HG03442 (cell line): ENCODE results near the gene SLC12A7.
"Not testable (repeated sequence)": the region's sequence is repeated elsewhere in the genome, so short reads cannot be mapped to it uniquely, and the experiment has no call there.

ENCODE experiments used
- ATAC-seq: cut with Tn5 transposase; IDR thresholded peaks from one replicate; pipeline ENCODE4 v1.9.1; 2021; ENCODE audit warnings: mild to moderate bottlenecking, moderate library complexity; ENCODE audit not compliant: unreplicated experiment

Gene SLC12A7

DNA sequence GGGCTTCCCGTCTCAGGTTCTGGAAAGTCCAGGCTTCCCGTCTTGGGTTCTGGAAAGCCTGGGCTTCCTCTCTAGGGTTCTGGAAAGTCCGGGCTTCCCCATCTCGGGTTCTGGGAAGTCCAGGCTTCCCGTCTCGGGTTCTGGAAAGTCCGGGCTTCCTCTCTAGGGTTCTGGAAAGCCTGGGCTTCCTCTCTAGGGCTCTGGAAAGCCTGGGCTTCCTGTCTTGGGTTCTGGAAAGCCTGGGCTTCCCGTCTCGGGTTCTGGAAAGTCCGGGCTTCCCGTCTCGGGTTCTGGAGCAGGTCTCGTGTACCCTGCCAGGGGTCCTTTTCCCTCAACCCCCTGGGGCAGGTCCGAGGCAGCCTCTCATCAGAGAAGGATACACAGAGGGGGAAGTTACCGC, 28.8 kb downstream of the SLC12A7 start:
- not testable (repeated sequence) for ATAC-seq

DNA sequence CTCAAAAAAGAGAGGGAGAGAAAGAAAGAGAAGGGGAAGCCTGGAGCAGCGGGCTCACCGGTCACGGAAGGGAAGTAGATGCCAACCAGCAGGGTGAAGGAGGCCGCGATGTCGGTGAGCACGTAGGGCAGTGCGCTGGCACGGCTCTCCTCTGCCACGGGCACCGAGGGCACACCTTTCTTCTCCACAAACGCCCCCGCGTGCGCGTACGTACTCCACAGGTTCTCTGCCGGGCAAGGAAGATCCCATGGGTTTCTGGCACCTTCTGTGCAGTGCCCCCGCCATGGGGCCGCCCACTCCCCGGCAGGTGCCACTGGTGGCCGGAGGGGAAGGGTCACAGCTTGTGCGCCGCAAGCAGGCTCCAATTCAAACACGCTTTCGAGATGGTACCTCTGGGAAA, 30.3 kb downstream of the SLC12A7 start:
- ATAC-seq = no peak

GRCh38 chr5:1080432-1080831, 31.4 kb downstream of the SLC12A7 start:
- no peak for ATAC-seq

- ATAC-seq = no peak
Observed at GRCh38 chr5:1079961-1080360, 31.9 kb downstream of the SLC12A7 start.

DNA sequence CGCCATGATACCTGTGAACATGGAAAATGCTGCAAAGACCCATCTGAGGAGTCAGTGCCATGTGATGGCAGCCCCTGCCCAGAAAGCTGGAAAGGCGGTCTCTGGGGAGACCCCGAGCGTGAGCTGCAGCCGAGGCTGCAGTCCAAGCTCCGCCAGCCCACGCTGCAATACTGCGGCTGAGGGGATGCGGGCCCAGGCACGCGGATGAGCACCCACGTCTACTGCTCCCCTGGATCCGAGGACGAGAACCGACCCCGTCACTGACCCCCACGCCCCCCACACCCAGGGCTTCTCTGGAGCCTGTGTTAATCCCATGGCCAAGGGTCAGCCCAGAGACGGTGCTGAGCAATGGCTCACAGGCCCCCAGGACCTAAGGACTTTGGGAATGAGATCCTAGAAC, 32.4 kb downstream of the SLC12A7 start:
- no peak for ATAC-seq

DNA sequence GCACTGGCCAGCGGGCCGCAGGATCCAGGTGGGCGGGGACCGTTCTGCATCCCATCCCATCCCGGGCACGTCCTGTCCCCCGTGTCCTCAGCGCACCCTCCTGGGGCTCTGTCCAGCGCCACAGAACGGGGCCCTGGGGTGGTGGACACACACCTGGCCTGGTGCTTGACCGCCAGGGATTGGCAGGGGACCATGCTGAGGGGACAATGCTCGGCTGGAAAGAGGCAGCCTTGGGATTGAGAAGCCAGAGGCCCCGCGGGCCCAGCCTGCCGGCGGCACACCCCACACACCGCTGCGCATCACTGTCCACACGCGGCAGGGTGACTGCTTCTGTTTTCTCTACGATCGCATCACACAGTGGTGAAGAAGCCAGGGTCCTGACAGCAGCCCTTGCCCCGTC, 33.0 kb downstream of the SLC12A7 start:
- no peak for ATAC-seq

DNA sequence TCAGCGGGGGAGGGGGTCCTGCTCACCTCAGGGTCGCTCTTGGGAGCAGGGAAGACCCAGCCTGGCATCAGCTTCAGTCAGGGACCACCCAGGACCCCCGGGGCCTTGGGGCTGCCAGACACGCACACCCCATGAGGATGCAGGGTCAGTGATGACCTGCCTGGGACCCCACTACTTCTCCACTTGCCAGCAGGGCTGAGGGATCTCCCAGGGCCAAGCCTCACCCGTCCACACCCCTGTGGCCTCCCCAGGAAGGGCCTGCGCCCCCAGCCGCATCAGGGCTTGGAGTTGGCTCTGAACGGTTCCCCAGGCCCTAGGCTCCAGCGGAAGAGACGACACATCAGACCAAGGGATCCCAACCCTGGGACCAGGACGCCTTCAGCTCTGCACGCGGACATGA, 33.7 kb downstream of the SLC12A7 start:
- no peak for ATAC-seq

DNA sequence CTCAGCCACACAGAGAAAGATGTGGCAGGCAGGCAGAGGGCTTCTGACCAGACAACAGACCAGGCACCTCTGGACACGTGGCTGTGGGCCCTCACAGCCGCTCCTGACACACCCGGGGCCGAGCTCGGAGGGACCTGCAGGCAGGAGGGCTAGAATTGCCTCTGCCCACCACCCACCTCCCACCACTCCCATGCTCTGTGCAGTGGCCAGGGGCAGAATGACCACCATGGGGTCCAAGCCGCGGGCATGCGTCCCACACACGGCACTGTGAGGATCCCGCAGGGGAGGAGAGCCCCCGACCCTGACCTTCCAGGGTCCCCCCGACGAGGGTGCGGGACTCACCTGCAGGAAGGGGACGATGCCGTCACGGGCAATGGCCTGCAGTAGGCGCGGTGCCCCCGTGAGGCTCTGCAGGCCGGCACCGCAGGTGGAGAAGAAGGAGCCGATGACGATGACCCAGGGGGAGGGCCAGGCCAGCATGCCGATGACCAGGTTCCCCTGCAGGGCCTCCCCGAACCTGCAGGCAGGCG, 34.3 kb downstream of the SLC12A7 start:
- ATAC-seq = no peak

DNA sequence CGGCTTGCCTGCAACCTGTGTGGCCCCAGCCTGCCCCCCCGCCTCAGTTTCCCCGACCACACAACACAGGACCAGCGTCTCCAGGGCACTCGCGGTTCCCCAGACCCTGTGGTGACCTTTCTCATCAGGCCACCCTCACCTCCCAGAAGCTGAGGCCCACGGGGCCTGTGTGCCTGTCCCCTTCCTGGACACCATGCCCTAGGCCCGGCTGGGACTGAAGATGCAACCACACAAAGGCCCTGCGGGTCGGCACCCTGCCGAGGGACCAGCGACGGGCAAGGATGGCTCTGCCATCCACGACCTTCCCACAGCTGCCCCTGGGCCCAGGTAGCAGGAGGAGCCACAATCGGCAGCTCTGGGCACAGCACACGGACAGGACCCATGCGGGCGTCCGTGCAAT, 34.8 kb downstream of the SLC12A7 start:
- no peak for ATAC-seq

GRCh38 chr5:1076406-1076805, 35.5 kb downstream of the SLC12A7 start:
- no peak for ATAC-seq

DNA sequence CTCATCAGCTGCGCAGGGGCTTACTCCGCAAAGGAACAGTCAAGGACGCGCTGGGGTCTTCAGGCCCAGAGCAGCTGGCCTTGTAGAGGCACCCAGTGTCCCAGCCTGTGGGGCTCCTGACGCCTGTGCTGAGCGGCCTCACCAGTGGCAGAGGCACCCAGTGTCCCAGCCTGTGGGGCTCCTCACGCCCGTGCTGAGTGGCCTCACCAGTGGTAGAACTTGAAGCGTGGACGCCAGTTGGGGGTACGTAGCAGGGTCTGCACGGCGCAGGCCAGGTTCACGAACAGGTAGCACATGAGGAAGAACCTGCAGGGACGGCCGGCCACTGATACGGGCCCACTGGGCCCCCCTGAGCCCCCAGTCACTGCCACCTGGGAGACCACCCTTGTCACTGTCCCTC, 35.9 kb downstream of the SLC12A7 start:
- no peak for ATAC-seq

DNA sequence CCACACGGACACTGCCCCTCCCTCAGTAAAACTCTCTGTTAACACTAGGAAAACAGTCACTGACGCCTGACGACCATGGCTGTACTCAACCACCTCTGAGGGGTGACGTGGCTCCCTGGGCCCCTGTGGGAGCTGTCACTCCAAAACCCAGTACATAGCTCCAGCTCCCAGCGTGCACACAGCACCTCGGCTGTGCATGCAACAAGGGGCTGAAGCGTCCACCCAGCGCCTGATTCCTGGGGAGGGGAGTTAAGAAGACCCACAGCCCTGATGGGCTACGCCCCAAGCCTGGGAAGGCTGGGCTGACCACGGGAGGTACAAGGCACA, 36.3 kb downstream of the SLC12A7 start:
- ATAC-seq = no peak

DNA sequence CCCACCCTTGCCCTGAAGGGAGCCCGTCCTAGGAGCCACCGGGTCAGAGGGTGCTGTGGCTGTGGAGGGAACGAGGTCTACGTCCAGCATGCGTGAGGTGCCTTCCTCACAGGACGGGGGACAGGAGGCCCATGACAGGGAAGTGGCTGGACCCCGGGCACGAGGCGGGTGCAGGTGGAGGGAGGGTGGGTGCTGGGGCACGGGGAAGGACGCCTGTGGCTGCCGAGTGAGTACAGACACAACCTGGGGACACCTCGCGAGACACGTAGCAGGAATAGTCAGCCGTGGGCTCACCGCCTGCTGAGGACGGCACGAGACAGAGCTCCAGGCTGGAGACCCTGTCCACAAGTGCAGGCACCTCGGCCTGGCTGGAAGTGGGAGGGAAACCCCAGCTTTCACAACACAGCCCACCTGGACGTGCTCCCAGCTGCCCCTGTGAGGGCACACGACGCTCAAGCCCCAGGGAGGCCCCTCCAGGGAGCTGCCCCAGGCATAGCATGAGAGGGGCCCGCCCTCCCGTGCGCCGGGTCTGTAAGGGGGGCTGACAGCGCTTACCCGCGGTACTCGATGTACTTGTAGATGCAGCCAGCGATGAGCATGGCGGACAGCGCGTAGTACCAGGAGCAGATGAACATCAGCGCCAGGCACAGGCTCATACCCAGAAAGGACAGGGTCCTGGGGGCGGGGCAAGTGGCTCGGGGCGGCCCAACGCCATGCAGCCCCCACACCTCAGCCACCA, 36.9 kb downstream of the SLC12A7 start:
- ATAC-seq = no peak

DNA sequence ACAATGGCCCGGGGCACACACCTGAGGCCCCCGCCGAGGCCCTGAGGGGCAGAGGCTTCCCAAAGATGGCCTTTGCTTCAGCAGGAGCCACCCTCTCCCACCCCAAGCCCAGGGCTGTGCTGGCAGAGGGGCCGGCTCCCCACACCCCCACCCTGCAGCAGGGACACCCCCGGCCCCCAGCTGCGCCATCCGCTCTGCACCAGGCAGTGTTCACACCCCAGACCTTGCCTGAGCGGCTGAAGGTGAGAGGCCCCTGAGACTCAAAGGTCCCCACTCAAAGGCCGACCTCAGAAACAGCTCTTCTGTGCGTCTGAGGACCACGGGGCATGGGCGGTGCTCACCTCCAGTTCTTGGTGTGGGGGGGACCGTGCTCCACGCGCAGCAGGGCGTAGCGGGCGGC, 37.6 kb downstream of the SLC12A7 start:
- ATAC-seq = no peak

DNA sequence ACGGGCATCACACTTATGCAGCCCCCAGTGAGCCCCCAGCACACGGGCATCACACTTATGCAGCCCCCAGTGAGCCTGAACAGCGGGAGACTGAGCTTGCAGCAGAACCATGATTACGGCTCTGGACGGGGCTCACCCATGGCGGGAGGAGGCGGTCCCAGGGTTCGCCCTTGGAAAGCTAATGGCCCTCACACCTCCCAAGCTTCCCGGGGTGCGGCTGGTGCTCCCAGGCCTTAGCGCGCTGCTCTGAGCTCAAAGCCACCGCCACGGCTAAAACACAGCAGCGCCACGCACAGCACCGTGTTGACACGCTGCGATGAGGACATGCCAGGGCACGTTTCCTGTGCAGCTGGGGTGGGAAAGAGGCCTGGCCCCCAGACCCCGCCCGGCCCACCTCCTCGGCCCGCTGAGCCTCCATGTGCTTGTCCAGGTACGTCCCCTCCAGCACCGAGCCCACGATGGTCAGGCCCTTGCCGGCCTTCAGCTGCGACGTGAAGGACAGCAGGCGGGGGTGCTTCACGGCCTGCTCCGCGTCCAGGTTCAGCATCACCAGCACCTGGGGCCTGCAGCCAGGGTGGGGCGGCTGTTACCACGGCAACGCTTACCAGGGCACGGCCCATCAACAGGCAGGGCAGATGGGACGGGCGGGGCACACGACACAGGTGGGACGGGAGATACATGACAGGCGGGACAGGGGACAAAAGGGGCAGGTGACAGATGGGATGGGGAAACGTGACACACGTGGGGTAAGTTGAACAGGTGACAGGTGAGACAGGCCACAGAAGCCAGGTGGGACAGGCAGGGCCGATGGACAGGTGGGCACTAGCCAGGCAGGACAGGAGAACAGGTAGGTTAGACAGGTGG, 38.4 kb downstream of the SLC12A7 start:
- no peak for ATAC-seq

DNA sequence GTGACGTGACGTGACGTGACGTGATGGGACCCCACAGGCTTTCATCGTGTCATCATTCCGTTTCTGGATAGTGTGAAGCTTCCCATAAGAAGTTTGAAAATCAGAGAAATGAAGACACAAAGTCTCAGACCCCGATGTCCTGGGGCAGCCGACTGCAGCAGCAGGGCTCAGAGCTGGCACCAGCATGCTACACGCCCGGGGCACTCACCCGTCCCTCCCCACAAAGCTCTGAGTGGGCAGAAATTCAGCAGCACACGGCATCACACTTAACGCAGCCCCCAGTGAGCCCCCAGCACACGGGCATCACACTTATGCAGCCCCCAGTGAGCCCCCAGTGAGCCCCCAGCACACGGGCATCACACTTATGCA, 42.2 kb downstream of the SLC12A7 start:
- no peak for ATAC-seq

DNA sequence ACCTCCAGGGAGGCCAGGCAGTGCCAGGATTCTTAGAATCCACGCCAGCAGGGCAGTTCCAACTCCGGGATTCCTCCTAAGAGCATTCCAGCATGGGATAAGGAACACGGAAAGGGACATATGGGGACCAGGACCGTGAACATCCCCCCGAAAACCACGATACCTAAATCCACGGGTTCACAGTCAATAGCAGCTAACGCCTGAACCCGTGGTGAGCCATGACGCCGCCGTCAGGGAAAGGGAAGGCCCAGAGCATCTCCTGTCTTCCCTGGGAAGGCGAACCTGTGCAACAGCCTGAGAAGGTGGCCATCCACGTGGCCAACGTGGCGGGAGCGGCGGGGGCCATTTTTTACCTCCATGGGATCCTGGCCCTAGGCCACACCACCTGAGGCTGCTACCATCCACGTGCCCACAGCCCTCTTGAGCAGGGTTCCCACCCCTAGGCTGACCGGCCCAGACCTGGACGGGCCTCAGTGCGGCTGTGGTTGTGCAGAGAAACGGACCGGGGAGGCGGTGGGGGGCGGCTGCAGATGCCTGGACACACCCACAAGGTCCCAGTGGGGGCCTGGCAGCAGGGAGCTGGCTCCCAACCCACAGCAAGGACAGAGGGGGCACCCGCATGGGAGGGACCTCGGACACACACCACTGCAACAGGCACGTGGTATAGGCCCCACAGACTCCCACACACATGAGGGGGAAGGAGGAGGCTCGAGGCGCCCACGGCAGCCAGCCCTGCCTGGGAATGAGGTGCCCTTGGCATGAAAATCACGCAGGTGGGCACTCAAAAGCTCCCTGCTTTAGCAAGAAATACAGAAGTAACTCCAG, 42.8 kb downstream of the SLC12A7 start:
- no peak for ATAC-seq

DNA sequence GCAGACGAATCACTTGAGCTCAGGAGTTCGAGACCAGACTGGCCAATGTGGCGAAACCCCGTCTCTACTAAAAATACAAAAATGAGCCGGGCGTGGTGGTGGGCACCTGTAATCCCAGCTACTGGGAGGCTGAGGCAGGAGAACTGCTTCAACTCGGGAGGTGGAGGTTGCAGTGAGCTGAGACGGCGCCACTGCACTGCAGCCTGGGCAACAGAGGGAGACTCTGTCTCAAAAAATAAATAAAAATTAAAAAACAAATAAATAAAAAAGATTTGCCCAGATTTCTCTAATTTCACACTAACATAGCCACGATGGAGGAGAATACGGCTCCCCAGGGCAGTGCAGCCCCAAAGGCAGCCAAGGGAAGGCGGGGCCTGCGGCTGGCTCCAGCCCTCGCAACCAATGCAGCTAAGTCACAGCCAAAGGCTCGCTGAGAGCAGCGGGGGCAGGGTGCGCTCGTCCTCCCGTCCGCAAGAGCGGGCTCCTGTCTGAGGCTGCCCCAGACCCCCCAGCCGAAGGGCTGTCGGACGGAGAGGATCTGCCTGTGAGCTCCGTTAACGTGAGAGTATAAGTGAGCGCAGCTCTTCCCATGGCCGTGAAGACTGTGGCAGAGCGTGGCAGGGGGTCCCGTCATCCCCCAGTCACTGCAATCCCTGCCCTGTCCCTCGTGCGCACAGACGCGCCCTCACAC, 43.5 kb downstream of the SLC12A7 start:
- ATAC-seq = no peak

DNA sequence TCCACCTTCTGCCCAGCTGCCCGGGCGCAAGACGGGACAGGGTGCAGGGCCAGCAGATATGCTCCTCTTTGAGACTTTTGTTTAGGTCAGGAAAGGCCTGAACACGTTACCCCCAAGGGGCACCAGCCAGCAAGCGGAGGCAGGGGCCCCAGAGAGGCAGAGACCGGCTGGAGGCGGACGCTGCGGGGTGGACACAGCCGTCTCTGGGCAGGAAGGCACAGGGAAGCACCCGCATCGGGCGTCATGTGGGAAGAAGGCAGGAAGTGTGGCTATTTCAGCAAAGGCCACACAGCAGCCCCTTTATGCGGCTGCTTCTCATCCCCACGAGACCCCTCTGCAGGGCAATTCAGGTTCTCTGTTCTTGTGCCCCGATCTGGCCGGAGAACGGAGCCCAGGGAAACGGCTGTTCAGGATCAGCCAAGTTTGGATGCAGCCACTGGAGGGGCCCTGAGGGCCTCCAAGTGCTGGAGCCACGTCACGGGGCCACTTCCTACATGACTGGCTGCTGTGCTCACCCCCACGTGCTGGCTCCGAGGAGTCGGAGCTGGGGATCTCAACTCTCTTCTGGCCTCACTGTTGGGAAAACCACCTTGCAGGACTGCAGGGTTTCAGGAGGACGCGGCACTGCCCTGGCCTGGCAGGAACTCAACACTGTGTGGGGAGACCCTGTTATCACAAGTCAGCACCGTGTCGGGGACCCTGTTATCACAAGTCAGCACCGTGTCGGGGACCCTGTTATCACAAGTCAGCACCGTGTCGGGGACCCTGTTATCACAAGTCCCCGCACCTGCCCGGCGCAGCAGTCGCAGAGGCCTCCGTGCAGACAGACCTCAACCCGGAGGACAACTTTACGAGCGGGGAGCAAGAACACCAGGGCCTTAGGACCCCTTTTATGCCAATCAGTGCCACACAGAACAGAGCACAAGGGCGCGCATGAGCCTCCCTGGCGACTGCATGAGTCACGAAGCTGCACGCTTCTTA, 44.4 kb downstream of the SLC12A7 start:
- no peak for ATAC-seq

GRCh38 chr5:1066676-1067075, 45.2 kb downstream of the SLC12A7 start:
- no peak for ATAC-seq
